Panc1 (cell line): Measurements from ENCODE around the gene KIAA1755.

ENCODE experiments used
- POLR2AphosphoS5 ChIP-seq: IDR thresholded peaks from 2 replicates; pipeline ENCODE4 v1.6.1; 2012; ENCODE audit warnings: mild to moderate bottlenecking, low read depth, low read length, moderate library complexity
- SIN3A ChIP-seq: IDR thresholded peaks from 2 replicates; pipeline ENCODE4 v1.6.1; 2012; ENCODE audit warnings: low read depth, mild to moderate bottlenecking, low read length, moderate library complexity, borderline replicate concordance; ENCODE audit not compliant: insufficient read depth

DNA sequence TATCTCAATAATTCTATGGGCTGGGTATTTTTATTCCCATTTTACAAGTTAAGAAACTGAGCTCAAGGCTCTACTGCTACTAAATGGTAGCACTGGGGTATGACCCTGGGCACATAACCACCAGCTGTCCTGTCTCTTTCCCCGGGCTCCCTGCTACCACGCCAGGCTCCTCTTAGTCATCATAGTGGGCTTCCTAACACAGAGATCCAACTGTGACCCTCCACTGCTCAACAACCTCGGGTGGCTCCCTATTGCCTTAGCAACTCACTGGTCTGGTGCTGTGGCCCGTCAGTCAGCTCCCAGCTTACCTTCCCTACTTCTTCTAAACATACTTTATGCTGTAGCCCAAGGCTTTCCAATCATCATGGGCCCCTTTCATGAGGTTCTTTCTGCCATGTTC, 4.5 kb downstream of the KIAA1755 start:
- TF ChIP-seq SIN3A (no peak), POLR2AphosphoS5 (no peak)
